Stimulated activated CD8-positive, alpha-beta memory T cell treated with anti-CD3 and anti-CD28 coated beads, Interleukin-4, amount 100 ng/mL, for 1 hour (primary cell): ENCODE data around the gene TBC1D24.

Source experiments
- DNase-seq, 2 donors: peaks; one replicate each; pipeline ENCODE4 v3.0.0-alpha.2; 2020; ENCODE audit warnings: low read depth in 2 of 2, low spot score in 1 of 2

The TBC1D24 gene

DNA sequence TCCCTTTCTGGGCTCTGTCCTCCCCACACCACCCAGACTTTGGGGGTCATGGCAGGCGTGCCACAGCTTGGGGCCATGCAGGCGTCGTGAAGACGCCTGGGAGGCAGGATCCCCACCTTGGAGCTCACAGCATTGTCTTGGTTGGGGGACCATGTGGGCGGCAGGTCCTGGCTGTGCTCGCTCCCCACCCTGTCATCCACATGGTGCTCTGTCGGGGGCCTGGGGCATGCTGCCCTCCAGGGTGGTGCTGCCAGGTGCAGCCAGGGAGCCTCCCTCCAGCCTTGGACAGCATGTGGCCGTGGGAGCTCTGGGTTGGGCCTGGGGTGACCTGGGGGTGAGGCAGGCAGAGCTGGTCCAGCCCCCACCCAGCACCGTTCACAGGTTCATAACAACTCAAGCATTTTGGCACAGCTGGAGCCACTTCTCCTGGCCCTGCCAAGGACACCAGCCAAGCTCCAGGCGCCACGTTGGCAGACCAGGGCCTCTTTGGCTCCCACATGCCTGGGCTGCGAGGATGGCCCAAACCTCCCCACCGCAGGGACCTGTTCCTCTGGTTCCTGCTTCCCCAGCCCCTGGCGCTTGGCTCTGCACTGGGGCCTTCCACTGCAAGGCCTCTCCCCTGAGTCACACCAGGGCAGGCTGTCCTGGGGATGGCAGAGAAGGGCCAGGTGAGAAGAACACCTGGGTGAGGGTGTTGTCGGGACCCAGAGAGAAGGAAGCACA, 23.8 kb downstream of the TBC1D24 start:
- no peak for DNase-seq

- no peak for DNase-seq
Measured at GRCh38 chr16:2499454-2499853, 24.5 kb downstream of the TBC1D24 start.

DNA sequence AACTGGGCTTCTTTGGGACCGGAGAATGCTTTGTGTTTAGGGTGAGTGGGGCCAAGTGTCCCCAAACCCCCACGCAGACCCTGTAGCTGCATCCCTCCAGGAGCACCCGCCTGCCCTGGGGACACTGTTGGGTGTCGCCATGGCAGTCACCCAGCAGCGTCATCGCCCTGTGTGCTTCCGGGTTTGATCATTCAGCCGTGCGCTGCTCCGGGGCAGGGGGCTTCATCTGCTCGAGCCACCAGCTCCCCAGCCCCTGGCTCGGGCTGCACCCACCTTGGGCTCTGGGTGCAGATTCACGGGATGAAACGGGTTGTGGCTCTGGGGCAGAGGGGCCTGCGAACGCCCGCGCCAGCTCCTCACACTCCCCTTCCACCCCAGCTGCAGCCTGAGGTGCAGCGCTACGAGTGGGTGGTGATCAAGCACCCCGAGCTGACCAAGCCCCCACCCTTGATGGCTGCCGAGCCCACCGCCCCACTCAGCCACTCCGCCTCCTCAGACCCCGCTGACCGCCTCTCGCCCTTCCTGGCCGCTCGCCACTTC, 25.0 kb downstream of the TBC1D24 start:
- DNase-seq, result no peak

GRCh38 chr16:2500430-2500917, 25.5 kb downstream of the TBC1D24 start:
- no peak for DNase-seq

DNA sequence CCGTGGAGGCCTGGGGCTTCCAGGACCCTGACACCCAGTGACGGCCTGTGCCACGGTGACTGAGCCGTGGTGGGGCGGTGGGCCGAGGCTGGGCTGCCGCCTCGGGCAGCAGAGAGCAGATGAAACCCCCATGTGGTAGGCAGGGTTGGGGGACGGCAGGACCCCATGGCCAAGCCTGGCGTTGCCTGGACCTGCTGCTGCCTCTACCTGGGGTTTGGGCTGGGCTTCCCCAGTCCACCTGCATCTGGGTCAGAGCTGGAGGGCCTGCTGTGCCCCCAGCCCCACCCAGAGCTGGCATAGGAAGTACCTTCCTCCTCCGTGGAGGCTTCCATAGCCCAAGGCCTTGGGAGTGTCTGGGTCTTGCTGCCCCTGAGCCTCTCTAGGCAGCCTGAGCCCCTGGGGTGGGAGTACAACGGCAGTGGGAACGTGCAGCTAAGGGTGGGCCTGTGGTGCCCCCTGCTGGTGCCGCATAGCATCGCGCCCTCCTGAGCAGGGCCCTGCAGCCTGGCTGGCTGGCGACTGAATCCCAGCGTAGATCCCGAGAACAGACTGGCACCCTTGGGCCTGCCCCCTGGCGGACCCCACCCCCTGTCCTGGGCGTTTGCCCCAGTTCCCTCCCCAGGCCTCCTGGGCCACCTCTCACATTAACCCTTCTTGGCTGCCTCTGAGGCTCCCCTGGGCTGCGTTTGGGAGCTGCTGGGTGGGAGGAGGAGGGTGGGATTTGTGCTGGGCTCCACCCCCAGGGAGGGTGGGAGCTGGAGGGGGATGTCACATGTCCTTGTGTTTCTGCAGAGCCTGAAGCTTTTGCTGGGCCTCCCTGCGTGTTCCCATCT, 26.2 kb downstream of the TBC1D24 start:
- peak in 1 of 2 donors; percentile 62 for DNase-seq

DNA sequence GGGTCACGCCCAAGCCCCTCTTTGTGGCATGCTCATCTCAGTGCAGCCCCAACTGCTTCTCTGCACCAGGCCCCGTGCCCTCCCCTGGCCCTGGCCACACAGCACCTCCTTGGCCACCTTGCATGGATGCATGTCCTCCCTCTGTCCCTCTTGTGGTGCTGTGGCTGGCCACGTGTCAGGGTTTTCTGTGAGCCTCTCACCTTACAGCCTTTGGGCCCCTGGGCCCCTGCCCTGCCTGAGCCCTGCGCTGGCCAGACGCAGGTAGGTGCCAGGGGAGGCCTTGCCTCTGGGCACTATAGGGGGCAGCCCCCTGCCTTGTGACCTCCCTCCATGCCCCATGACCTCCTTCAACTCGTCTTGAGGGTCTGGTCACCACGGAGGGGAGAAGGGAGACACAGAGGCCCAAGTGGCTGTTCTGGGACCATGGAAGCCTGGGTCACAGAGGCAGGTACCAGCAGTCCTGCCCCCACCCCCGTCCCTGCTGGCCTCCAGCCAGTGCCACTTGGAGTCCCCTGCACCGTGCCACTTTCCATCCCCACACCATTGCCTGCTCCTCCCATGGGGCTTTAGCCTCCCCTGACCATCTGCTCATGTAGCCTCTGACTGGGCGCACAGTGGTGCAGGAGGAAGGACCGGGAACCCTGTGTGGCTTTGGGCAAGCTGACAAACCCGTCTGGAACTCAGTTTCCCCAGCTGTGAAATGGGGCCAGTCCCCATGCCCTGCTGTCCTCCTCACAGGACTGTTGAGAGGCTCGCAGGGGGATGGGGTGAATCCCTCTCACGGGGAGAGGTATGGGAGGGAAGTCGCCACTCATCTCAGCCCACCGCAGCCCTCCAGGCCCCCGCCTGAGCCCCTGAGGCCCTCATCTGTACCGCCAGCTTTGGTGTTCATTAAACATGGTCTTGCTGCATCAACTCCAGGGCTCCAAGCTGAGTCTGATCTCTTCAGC, 27.3 kb downstream of the TBC1D24 start:
- DNase-seq, result no peak

- no peak for DNase-seq
Measured at GRCh38 chr16:2505695-2506094, 30.8 kb downstream of the TBC1D24 start.

DNA sequence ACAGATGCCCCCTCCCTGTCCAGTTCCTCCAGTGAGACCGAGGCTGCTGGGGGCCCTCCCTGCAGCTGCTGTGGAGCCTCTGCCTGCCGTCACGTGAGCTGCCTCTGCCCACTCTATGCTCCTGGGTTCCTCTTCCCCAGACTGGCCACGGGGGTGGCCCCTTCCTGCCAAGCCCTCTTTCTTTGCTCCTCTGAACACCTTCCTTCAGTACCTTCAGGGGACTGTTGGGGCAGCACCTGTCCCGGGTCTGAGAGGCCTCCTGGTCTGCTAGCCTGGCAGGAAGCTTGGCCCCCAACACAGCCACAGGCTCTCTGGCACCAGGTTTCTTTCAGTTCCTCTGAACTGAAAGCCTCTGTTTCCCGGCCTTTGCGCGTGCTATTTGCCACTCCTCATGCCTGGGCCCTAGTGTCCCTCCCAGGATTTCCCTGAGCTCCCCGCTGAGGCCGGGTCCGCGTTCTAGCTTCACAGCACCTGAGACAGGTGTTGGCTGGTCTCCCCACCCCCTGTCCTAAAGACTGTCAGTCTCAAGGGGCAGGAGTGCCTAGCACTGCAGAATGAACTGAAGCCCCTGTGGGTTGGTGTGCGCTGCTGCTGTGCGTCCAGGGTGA, 32.2 kb downstream of the TBC1D24 start:
- no peak for DNase-seq

GRCh38 chr16:2507665-2508064, 32.7 kb downstream of the TBC1D24 start:
- no peak for DNase-seq

DNA sequence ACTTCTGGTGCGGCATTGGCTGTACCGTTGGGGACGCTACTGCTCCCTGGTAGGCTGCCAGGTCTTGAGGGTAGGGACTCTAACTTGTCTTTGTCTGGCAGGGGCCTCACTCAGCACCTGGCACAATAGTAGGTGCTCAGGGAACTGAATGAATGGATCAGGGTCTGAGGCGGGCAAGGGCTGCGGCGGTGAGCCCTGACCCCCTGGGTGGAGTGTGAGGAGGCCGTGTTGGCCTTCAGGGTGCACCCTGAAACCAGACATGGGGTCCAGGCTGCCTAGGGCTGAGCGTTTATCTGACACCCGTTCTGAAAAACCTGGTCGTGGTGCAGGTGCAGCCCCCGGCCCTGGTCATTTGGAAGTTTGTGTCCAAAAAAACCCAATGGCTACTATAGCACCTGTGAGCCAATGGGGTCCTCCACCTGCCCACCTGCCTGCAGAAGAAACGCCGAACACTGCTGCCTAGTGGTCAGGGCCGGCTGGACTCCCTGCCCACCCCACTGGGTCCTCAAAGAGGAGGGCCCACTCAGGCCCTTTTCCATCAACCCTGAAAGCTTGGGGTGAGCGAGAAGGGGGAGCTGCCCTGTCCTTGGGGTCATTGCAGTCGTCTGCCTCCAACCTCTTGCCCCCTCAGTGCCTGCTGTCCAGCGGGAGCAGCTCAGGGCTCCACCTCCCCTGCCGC, 33.9 kb downstream of the TBC1D24 start:
- no peak for DNase-seq

DNA sequence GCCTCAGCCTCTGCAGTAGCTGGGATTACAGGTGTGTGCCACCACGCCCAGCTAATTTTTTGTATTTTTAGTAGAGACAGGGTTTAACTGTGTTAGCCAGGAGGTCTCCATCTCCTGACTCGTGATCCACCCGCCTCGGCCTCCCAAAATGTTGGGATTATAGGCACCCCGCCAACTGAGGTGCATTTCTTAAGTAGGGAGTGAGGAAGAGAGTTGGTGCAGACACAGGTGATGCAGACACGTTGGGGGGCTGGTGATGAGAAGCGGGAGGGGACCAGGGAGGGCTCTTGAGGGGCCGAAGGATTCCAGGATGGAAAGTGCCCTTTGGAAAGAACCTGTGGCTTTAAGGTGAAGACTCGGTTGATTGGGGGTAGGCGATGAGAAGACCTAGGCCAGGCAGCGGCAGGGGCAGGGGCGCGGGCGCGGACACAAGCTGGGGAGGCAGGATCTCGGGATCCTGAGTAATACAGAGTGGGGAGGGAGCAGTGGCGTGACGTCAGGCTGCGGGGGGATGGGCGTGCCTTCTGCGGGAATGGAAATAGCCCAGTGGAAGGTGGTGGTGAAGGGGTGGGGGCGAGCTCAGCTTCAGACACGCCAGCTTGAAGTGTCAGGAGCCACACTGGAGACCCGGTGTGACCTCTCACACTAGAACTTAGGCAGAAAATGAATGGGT, 36.3 kb downstream of the TBC1D24 start:
- DNase-seq, result no peak

DNA sequence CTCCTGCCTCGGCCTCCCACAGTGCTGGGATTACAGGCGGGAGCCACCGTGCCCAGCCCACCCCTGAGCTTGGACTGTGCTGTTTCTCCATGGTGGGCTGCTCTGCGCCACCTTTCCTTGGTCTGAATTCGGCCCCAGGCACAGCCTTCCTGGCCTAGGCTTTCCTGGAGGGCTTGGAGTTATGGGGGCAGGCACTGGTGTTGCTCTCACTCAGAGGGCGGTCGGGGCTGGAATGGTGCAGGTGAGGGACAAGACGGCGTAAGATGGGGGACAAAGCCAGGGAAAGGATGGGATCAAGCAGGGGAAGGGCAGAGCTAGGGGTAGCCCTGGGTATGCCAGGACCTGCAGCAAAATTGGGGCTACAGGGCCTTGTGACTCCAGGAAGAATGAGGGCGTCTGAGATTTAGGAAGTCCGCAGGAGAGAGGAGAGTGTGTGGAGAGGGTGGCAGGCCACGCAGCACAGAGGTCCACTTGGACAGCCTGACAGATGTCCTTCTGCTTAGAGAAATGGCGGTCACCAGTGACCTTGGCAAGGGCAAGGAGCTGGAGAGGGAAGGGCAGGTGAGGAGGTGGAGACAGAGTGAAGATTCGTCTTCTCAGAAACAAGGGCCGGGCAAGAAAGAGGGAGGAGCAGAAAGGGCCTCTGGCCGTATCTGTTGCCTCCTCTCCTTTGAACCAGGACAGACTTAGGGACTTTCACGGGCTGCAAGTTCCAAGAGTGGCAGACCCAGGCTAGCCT, 37.2 kb downstream of the TBC1D24 start:
- no peak for DNase-seq

- no peak for DNase-seq
Measured at GRCh38 chr16:2512735-2513404, 37.9 kb downstream of the TBC1D24 start.

DNA sequence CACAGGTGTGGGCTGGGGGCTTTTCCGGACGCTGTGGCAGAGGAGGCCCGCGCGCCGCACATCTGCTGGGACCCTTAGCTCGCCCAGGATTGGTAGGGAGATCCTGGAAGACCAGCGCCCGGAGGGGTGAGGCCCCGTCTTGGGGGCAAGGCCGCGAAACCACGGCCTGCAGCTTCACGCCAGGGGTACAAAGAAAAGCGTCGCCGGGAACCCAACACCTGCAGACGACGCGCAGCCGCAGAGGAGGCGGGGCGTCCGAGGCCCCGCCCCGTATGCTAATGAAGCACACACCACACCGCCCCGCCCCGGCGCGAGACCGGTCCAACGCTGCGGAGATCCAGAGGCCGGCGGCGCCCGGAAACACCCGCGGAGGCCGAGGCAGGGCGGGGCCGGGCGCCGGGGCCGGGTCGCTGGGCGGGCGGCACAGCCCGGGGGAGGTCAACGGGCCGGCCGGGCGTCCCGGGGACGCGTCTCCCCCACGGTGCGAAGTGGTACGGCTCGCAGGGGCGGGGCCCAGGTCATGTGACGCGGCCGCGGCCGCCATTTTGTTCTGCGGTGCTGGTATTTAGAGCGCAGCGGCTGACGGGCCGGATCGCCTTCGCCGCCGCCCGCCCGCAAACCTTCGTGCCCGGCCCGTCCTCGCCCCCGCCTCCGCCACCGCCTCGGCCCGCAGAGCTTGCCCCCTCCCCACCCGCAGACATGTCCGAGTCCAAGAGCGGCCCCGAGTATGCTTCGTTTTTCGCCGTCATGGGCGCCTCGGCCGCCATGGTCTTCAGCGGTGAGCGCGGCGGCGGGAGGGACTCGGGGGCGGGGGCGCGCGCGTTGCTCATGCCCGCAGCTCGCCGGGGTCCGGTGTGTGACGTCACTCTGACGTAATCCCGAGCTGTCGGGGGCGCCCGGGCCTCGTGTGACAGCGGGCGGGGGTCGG, 38.7 kb downstream of the TBC1D24 start, which contains the start of gene ATP6V0C:
TSS of gene ATP6V0C (plus strand) at position 548 of the 928 bp plus-strand sequence. CDS start at position 700, 152 bp downstream.
- peak; percentile 84 to 86 for DNase-seq

- no peak for DNase-seq
Measured at GRCh38 chr16:2514333-2515179, 39.6 kb downstream of the TBC1D24 start.
